ENCODE measurements around the gene TMEM203. TPM values are rescaled to one million over a fixed set of nuclear protein-coding genes. Genes with fewer than 3 reads are reported as not detected.

TMEM203 gene
- total and polyA plus RNA-seq, 2 of the 13 experiments (the other 11 are each of a cell fraction or from before 2014, with no cell fraction given), result 23.4 to 36.7 TPM

GRCh38 chr9:137227054-137227852 is 21.8 kb upstream of the TMEM203 start, which contains the start of gene RNF224 (continued):
- peak; percentile 13 for TF ChIP-seq YY1 (IDR thresholded peaks at IDR 0.05; ENCODE audit: insufficient read depth, insufficient replicate concordance, low read depth, low read length)
- no peak for TF ChIP-seq ZNF746 (CRISPR knock-in tag; IDR thresholded peaks at IDR 0.05)
- TF ChIP-seq ZFY (CRISPR knock-in tag; IDR thresholded peaks at IDR 0.05), result peak; percentile 20; the same call in 1 of the 2 replicates
- peak; percentile 29; the same call in 1 of the 2 replicates for TF ChIP-seq ARID4A (CRISPR knock-in tag; IDR thresholded peaks at IDR 0.05; ENCODE audit: borderline replicate concordance)
- TF ChIP-seq IRF9 (CRISPR knock-in tag; IDR thresholded peaks at IDR 0.05; ENCODE audit: borderline replicate concordance), result 0 out of 2 replicates have a peak, but pooled peaks have one; percentile 13
- TF ChIP-seq ZBTB33 (CRISPR knock-in tag; IDR thresholded peaks at IDR 0.05), result 0 out of 2 replicates have a peak, but pooled peaks have one; percentile 6
- TF ChIP-seq MIER2 (CRISPR knock-in tag; IDR thresholded peaks at IDR 0.05), result no peak
- TF ChIP-seq ZSCAN25 (CRISPR knock-in tag; IDR thresholded peaks at IDR 0.05), result peak; percentile 55
- peak; percentile 45; the same call in 1 of the 2 replicates for TF ChIP-seq RFXAP (CRISPR knock-in tag; IDR thresholded peaks at IDR 0.05; ENCODE audit: borderline replicate concordance)
- peak; percentile 28; the same call in 1 of the 2 replicates for TF ChIP-seq SKIL (CRISPR knock-in tag; IDR thresholded peaks at IDR 0.05; ENCODE audit: borderline replicate concordance)
- peak; percentile 98 for TF ChIP-seq CTCF (CRISPR knock-in tag; IDR thresholded peaks at IDR 0.05)
- TF ChIP-seq HDAC2 (CRISPR knock-in tag; IDR thresholded peaks at IDR 0.05), result peak; percentile 43; the same call in 1 of the 2 replicates
- peak; percentile 12; the same call in 1 of the 2 replicates for TF ChIP-seq CBFB (CRISPR knock-in tag; IDR thresholded peaks at IDR 0.05)
- no peak for TF ChIP-seq ZNF276 (CRISPR knock-in tag; IDR thresholded peaks at IDR 0.05; ENCODE audit: low read depth)
